ENCODE results near the gene MCTP1. TPM values are rescaled to one million over a fixed set of nuclear protein-coding genes. Genes with fewer than 3 reads are reported as not detected.

Gene MCTP1
- total and polyA plus RNA-seq, 10 of the 15 experiments (the other 5 are each of a cell fraction or from before 2014, with no cell fraction given), result 12.6 to 45.9 (median 18.8) TPM

- TF ChIP-seq, protein P1, sequence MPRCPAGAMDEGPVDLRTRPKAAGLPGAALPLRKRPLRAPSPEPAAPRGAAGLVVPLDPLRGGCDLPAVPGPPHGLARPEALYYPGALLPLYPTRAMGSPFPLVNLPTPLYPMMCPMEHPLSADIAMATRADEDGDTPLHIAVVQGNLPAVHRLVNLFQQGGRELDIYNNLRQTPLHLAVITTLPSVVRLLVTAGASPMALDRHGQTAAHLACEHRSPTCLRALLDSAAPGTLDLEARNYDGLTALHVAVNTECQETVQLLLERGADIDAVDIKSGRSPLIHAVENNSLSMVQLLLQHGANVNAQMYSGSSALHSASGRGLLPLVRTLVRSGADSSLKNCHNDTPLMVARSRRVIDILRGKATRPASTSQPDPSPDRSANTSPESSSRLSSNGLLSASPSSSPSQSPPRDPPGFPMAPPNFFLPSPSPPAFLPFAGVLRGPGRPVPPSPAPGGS (IDR thresholded peaks at IDR 0.05; ENCODE audit: borderline replicate concordance, insufficient read depth, low read depth, low read length, poor library complexity, severe bottlenecking), result peak; percentile 55
- TF ChIP-seq CBFB (IDR thresholded peaks at IDR 0.05; ENCODE audit: low read depth) (no peak), BCL11A (IDR thresholded peaks at IDR 0.05; ENCODE audit: low read depth, low read length) (peak; percentile 93), SUZ12 (IDR thresholded peaks at IDR 0.05; ENCODE audit: unreplicated experiment) (no peak), STAT3 (IDR thresholded peaks at IDR 0.05; ENCODE audit: low read depth, low read length) (no peak), RCOR1 (conservative IDR thresholded peaks at IDR 0.05; ENCODE audit: low read depth, low read length) (no peak), IRF4 (IDR thresholded peaks at IDR 0.05; ENCODE audit: low read depth, low read length) (peak; percentile 94), FOXK2 (IDR thresholded peaks at IDR 0.05) (no peak), RELB (IDR thresholded peaks at IDR 0.05; ENCODE audit: low read depth) (peak; percentile 57; the same call in 1 of the 2 replicates), POU2F2 (IDR thresholded peaks at IDR 0.05; ENCODE audit: borderline replicate concordance, low read depth, low read length) (no peak), CBX3 (IDR thresholded peaks at IDR 0.05; ENCODE audit: borderline replicate concordance, low read depth) (no peak), ASH2L (IDR thresholded peaks at IDR 0.05; ENCODE audit: borderline replicate concordance, low read depth) (no peak), RAD51 (IDR thresholded peaks at IDR 0.05) (no peak), LARP7 (IDR thresholded peaks at IDR 0.05) (no peak), NFYB (IDR thresholded peaks at IDR 0.05; ENCODE audit: insufficient read depth, low read depth, low read length) (no peak), PML (IDR thresholded peaks at IDR 0.05; ENCODE audit: low read length) (peak; percentile 61; the same call in 1 of the 2 replicates), RUNX3 (IDR thresholded peaks at IDR 0.05; ENCODE audit: low read length) (peak; percentile 89), ESRRA (IDR thresholded peaks at IDR 0.05; ENCODE audit: low read length) (no peak), KDM1A (IDR thresholded peaks at IDR 0.05; ENCODE audit: borderline replicate concordance) (no peak)
- TF ChIP-seq, protein P2, sequence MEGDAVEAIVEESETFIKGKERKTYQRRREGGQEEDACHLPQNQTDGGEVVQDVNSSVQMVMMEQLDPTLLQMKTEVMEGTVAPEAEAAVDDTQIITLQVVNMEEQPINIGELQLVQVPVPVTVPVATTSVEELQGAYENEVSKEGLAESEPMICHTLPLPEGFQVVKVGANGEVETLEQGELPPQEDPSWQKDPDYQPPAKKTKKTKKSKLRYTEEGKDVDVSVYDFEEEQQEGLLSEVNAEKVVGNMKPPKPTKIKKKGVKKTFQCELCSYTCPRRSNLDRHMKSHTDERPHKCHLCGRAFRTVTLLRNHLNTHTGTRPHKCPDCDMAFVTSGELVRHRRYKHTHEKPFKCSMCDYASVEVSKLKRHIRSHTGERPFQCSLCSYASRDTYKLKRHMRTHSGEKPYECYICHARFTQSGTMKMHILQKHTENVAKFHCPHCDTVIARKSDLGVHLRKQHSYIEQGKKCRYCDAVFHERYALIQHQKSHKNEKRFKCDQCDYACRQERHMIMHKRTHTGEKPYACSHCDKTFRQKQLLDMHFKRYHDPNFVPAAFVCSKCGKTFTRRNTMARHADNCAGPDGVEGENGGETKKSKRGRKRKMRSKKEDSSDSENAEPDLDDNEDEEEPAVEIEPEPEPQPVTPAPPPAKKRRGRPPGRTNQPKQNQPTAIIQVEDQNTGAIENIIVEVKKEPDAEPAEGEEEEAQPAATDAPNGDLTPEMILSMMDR (IDR thresholded peaks at IDR 0.05 in 2 of 3, conservative IDR thresholded peaks at IDR 0.05 in 1 of 3; ENCODE audit: control insufficient read depth in 2 of 3, extremely low read depth in 1 of 3, insufficient read depth in 1 of 3, low read depth in 3 of 3, low read length in 3 of 3), result no peak
Observed at GRCh38 chr5:95241635-95242034, 43.3 kb downstream of the MCTP1 start (continued).

Data from GM12878 (cell line).